Neural cell (in vitro differentiated cells): Measurements from ENCODE around the gene ACP6. TPM values are rescaled to one million over a fixed set of nuclear protein-coding genes. Genes with fewer than 3 reads are reported as not detected.

Experiments
- H2AFZ ChIP-seq: fragments of 200-600, 300-800 bp; sonication (generic), shearing (Covaris generic); 2 replicates; pipeline ENCODE4 v1.6.0; 2014; ENCODE audit warnings: low read depth, mild to moderate bottlenecking, antibody characterized with exemption, low read length, moderate library complexity
- H3F3A ChIP-seq: fragments of 200-600 bp; shearing (Covaris generic); 2 replicates; pipeline ENCODE4 v1.6.1; 2016; ENCODE audit warnings: mild to moderate bottlenecking, moderate library complexity, mixed read lengths, antibody characterized with exemption, low read length; ENCODE audit not compliant: insufficient read depth, poor library complexity, severe bottlenecking
- H3K27ac ChIP-seq: fragments of 200-600, 300-800 bp; sonication (generic), shearing (Covaris generic); 2 replicates; pipeline ENCODE4 v1.5.1; 2014; ENCODE audit warnings: mild to moderate bottlenecking, low read length, moderate library complexity
- H3K27me3 ChIP-seq: fragments of 300-800, 200-600 bp; sonication (generic), shearing (Covaris generic); 2 replicates; pipeline ENCODE4 v1.6.0; 2014; ENCODE audit warnings: mild to moderate bottlenecking, low read depth, low read length, moderate library complexity; ENCODE audit not compliant: insufficient read depth
- H3K36me3 ChIP-seq: fragments of 300-800, 200-600 bp; sonication (generic), shearing (Covaris generic); 2 replicates; pipeline ENCODE4 v1.5.1; 2014; ENCODE audit warnings: mild to moderate bottlenecking, antibody characterized with exemption, low read length, moderate library complexity; ENCODE audit not compliant: insufficient read depth
- H3K4me2 ChIP-seq: fragments of 300-800, 200-600 bp; sonication (generic), shearing (Covaris generic); 2 replicates; pipeline ENCODE4 v1.6.0; 2014; ENCODE audit warnings: mild to moderate bottlenecking, low read length
- H3K4me3 ChIP-seq: fragments of 300-800, 200-600 bp; sonication (generic), shearing (Covaris generic); 2 replicates; pipeline ENCODE4 v1.5.1; 2014; ENCODE audit warnings: mild to moderate bottlenecking, low read length, moderate library complexity
- H3K79me2 ChIP-seq: fragments of 200-600 bp; shearing (Covaris generic); replicated peaks from 2 replicates; pipeline ENCODE4 v1.6.0; 2014; ENCODE audit warnings: mild to moderate bottlenecking, low read length, moderate library complexity; ENCODE audit not compliant: insufficient read depth
- H3K9ac ChIP-seq: fragments of 300-800, 200-600 bp; sonication (generic), shearing (Covaris generic); 2 replicates; pipeline ENCODE4 v1.6.1; 2016; ENCODE audit warnings: mild to moderate bottlenecking, low read length, mixed read lengths
- H3K9me2 ChIP-seq: fragments of 200-600 bp; shearing (Covaris generic); 2 replicates; pipeline ENCODE4 v1.6.1; 2016; ENCODE audit warnings: mild to moderate bottlenecking, low read length, mixed read lengths; ENCODE audit not compliant: insufficient read depth
- H3K9me3 ChIP-seq: fragments of 200-600, 300-800 bp; sonication (generic), shearing (Covaris generic); 2 replicates; pipeline ENCODE4 v1.6.1; 2016; ENCODE audit warnings: mild to moderate bottlenecking, mixed run types, low read length, moderate library complexity, mixed read lengths
- H4K20me1 ChIP-seq: fragments of 200-600 bp; shearing (Covaris generic); 2 replicates; pipeline ENCODE4 v1.6.1; 2016; ENCODE audit warnings: mild to moderate bottlenecking, mixed run types; ENCODE audit not compliant: insufficient read depth
- EP300 ChIP-seq: fragments of 450-650 bp; conservative IDR thresholded peaks from 2 replicates; pipeline ENCODE4 v1.6.1; 2014; ENCODE audit warnings: antibody characterized with exemption, mild to moderate bottlenecking, moderate library complexity; ENCODE audit not compliant: poor library complexity, severe bottlenecking
- EZH2 ChIP-seq: fragments of 200-600, 300-800 bp; shearing (Covaris generic), sonication (generic); IDR thresholded peaks from 2 replicates; pipeline ENCODE4 v1.6.1; 2014; ENCODE audit warnings: antibody characterized with exemption, low read length, borderline replicate concordance, mild to moderate bottlenecking; ENCODE audit not compliant: insufficient read depth, poor library complexity, severe bottlenecking
- MXI1 ChIP-seq: fragments of 450-650 bp; conservative IDR thresholded peaks from 2 replicates; pipeline ENCODE4 v1.6.1; 2014; ENCODE audit warnings: antibody characterized with exemption, mild to moderate bottlenecking; ENCODE audit not compliant: poor library complexity, severe bottlenecking
- POLR2AphosphoS5 ChIP-seq: IDR thresholded peaks from 2 replicates; pipeline ENCODE4 v1.6.1; 2012
- RAD21 ChIP-seq: fragments of 450-650 bp; conservative IDR thresholded peaks from 2 replicates; pipeline ENCODE4 v1.6.1; 2014; ENCODE audit warnings: antibody characterized with exemption, mild to moderate bottlenecking, moderate library complexity
- SMC3 ChIP-seq: fragments of 450-650 bp; conservative IDR thresholded peaks from 2 replicates; pipeline ENCODE4 v1.6.1; 2014; ENCODE audit warnings: antibody characterized with exemption, mild to moderate bottlenecking, moderate library complexity; ENCODE audit not compliant: poor library complexity
- TAF1 ChIP-seq: IDR thresholded peaks from 2 replicates; pipeline ENCODE4 v1.6.1; 2012; ENCODE audit warnings: low read depth
- polyA plus RNA-seq: library from polyadenylated mRNA; depleted of rRNA; stranded (reverse); fragments of >200 nt; gene quantifications from 2 replicates; pipeline ENCODE4 v1.2.3, GENCODE V29; 2014
- TF ChIP-seq, protein P1 (sequence below): IDR thresholded peaks from 2 replicates; pipeline ENCODE4 v1.6.1; 2012; ENCODE audit warnings: borderline replicate concordance
- TF ChIP-seq, protein P2 (sequence below): fragments of 450-650 bp; IDR thresholded peaks from 2 replicates; pipeline ENCODE4 v1.5.1; 2014; ENCODE audit warnings: antibody characterized with exemption, mild to moderate bottlenecking, moderate library complexity; ENCODE audit not compliant: poor library complexity, severe bottlenecking

The ACP6 gene
- polyA plus RNA-seq, 1 donor from 2014 or later = 2.9 TPM

DNA sequence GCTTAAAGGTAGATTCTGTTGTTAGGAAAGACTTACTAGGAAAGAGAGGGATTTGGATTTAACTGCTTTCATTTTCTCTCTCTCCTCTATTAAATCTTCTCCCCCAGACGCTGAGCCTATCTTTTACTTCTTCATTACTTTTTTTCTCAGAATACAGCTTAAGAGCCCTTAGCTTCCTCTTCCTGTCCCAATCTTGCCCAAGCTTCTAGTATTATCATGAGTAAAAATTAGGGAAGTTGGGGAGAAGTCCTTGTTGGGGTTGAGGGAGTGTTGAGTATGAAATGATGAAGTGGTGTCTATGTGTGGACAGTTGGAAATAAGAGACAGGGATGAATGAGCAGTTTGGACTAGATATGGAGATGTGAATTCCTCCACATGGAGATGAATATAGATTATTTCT lies 35.0 kb downstream of the ACP6 start:
- Histone ChIP-seq H3K79me2 (no peaks in the 10 kb centered on the region), H2AFZ (no peak overlapping the region), H3K9me2 (no peaks in the 10 kb centered on the region), H3K36me3 (no peaks in the 10 kb centered on the region), H3K4me2 (no peak overlapping the region), H3F3A (no peaks in the 10 kb centered on the region), H3K4me3 (no peak overlapping the region), H3K9ac (no peak overlapping the region), H4K20me1 (no peaks in the 10 kb centered on the region), H3K9me3 (no peaks in the 10 kb centered on the region), H3K27ac (no peak overlapping the region), H3K27me3 (no peaks in the 10 kb centered on the region)
- TF ChIP-seq MXI1 (no peak), SMC3 (no peak), TAF1 (no peak), EP300 (no peak), POLR2AphosphoS5 (no peak), RAD21 (no peak), EZH2 (no peak)
- TF ChIP-seq, protein P1, sequence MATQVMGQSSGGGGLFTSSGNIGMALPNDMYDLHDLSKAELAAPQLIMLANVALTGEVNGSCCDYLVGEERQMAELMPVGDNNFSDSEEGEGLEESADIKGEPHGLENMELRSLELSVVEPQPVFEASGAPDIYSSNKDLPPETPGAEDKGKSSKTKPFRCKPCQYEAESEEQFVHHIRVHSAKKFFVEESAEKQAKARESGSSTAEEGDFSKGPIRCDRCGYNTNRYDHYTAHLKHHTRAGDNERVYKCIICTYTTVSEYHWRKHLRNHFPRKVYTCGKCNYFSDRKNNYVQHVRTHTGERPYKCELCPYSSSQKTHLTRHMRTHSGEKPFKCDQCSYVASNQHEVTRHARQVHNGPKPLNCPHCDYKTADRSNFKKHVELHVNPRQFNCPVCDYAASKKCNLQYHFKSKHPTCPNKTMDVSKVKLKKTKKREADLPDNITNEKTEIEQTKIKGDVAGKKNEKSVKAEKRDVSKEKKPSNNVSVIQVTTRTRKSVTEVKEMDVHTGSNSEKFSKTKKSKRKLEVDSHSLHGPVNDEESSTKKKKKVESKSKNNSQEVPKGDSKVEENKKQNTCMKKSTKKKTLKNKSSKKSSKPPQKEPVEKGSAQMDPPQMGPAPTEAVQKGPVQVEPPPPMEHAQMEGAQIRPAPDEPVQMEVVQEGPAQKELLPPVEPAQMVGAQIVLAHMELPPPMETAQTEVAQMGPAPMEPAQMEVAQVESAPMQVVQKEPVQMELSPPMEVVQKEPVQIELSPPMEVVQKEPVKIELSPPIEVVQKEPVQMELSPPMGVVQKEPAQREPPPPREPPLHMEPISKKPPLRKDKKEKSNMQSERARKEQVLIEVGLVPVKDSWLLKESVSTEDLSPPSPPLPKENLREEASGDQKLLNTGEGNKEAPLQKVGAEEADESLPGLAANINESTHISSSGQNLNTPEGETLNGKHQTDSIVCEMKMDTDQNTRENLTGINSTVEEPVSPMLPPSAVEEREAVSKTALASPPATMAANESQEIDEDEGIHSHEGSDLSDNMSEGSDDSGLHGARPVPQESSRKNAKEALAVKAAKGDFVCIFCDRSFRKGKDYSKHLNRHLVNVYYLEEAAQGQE = no peak
- TF ChIP-seq, protein P2, sequence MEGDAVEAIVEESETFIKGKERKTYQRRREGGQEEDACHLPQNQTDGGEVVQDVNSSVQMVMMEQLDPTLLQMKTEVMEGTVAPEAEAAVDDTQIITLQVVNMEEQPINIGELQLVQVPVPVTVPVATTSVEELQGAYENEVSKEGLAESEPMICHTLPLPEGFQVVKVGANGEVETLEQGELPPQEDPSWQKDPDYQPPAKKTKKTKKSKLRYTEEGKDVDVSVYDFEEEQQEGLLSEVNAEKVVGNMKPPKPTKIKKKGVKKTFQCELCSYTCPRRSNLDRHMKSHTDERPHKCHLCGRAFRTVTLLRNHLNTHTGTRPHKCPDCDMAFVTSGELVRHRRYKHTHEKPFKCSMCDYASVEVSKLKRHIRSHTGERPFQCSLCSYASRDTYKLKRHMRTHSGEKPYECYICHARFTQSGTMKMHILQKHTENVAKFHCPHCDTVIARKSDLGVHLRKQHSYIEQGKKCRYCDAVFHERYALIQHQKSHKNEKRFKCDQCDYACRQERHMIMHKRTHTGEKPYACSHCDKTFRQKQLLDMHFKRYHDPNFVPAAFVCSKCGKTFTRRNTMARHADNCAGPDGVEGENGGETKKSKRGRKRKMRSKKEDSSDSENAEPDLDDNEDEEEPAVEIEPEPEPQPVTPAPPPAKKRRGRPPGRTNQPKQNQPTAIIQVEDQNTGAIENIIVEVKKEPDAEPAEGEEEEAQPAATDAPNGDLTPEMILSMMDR = no peak

DNA sequence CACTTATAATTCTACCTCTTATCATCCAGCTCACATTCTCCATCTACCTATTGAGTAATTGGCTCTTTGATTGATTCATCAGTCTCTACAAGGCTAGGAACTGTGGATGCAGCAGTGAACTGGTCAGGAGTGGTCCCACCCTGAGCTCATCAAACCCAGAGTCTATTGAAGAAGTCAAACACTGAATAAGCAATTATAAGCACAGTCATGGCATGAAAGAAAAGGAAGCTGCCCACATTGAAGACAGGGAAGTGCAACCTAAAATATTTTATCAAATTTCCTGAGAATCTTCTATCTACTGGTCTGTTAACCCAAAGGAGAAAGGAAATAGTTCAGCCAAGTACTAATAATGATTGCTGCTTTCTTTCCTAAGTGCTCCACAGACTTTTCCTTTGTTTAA lies 35.7 kb downstream of the ACP6 start:
- H3K4me3 ChIP-seq = no peak overlapping the region
- H3K4me2 ChIP-seq = no peak overlapping the region
- H2AFZ ChIP-seq = no peak overlapping the region
- no peaks in the 10 kb centered on the region for H3F3A ChIP-seq
- H3K9me3 ChIP-seq = no peaks in the 10 kb centered on the region
- no peaks in the 10 kb centered on the region for H3K27me3 ChIP-seq
- H3K9me2 ChIP-seq = no peaks in the 10 kb centered on the region
- H3K27ac ChIP-seq = no peak overlapping the region
- TF ChIP-seq EP300 (no peak), EZH2 (no peak), SMC3 (no peak)
- TF ChIP-seq, protein P1 = no peak
- H3K36me3 ChIP-seq = no peaks in the 10 kb centered on the region
- H3K9ac ChIP-seq = no peak overlapping the region
- no peaks in the 10 kb centered on the region for H3K79me2 ChIP-seq
- no peaks in the 10 kb centered on the region for H4K20me1 ChIP-seq
